Measurements from ENCODE around the gene ENTPD2. TPM values are rescaled to one million over a fixed set of nuclear protein-coding genes. Genes with fewer than 3 reads are reported as not detected.

The ENTPD2 gene
- total RNA-seq, 4 donors from 2014 or later = 0.22 to 0.49 TPM; not detected in 2

- peaks cover 19 to 35% of the 10 kb centered on the region in 2 donors for H3K4me1 ChIP-seq
- 72 to 85% methylated on average over 9 to 10 of the region's 10 CpGs for WGBS, 2 donors
- H3K36me3 ChIP-seq = no peaks in the 10 kb centered on the region
- no peak overlapping the region for H3K27ac ChIP-seq
- DNase-seq = no peak
- intact Hi-C loops (cut with DNase I) = no loop called here
- TF ChIP-seq POLR2A (IDR thresholded peaks at IDR 0.05) (no peak), CTCF (IDR thresholded peaks at IDR 0.05) (no peak)
- H3K27me3 ChIP-seq = no peaks in the 10 kb centered on the region
- no peaks in the 10 kb centered on the region for H3K9me3 ChIP-seq
- H3K4me3 ChIP-seq (replicated peaks in 1 of 3) = no peak overlapping the region
Measured at GRCh38 chr9:137000177-137000930, 53.5 kb downstream of the ENTPD2 start.

Small RNA genes within 50 kb of the gene (small RNA-seq; reads per million reads assigned to genes)
- gene RF00153 = not detected

Other genes starting within 250 kb of the ENTPD2 start
- 10 to 100 TPM; 59.8 to 84.0 (median 62.2) TPM for gene RABL6, start 246.1 kb downstream of the ENTPD2 start, total RNA-seq
- 1 to 10 TPM in 3 of 4 donors, under 1 TPM in 1; 0.83 to 4.7 (median 2.3) TPM for gene AJM1, start 211.6 kb downstream of the ENTPD2 start, total RNA-seq
- gene PHPT1, start 204.7 kb downstream of the ENTPD2 start, total RNA-seq = 100 to 1,000 TPM in 2 of 4 donors, 10 to 100 TPM in 2; 79.4 to 174 (median 115) TPM
- gene MAMDC4, start 201.7 kb downstream of the ENTPD2 start, total RNA-seq = 10 to 100 TPM in 2 of 4 donors, 1 to 10 TPM in 2; 4.1 to 20.4 (median 9.0) TPM
- 100 to 1,000 TPM; 339 to 591 (median 526) TPM for gene EDF1, start 187.8 kb downstream of the ENTPD2 start, total RNA-seq
- gene TRAF2, start 167.5 kb downstream of the ENTPD2 start, total RNA-seq = 10 to 100 TPM in 3 of 4 donors, 1 to 10 TPM in 1; 9.7 to 18.3 (median 15.4) TPM
- 100 to 1,000 TPM; 138 to 282 (median 203) TPM for gene FBXW5, start 109.3 kb downstream of the ENTPD2 start, total RNA-seq
- gene C8G, start 108.8 kb downstream of the ENTPD2 start, total RNA-seq = 1 to 10 TPM in 1 of 4 donors, not detected in 3; 1.8 TPM
- 10 to 100 TPM; 24.3 to 85.0 (median 54.0) TPM for gene LCN12, start 101.8 kb downstream of the ENTPD2 start, total RNA-seq
- 10 to 100 TPM in 3 of 4 donors, 1 to 10 TPM in 1; 5.0 to 39.5 (median 33.9) TPM for gene PTGDS, start 76.6 kb downstream of the ENTPD2 start, total RNA-seq
- gene LCNL1, start 71.1 kb downstream of the ENTPD2 start, total RNA-seq = under 1 TPM in 1 of 4 donors, not detected in 3; 0.54 TPM
- gene PAXX, start 61.6 kb downstream of the ENTPD2 start, total RNA-seq = 100 to 1,000 TPM in 1 of 4 donors, 10 to 100 TPM in 3; 29.8 to 109 (median 50.7) TPM
- gene CLIC3, start 57.5 kb downstream of the ENTPD2 start, total RNA-seq = 100 to 1,000 TPM in 3 of 4 donors, 10 to 100 TPM in 1; 97.7 to 301 (median 268) TPM
- 10 to 100 TPM; 36.8 to 59.7 (median 50.2) TPM for gene ABCA2, start 25.8 kb downstream of the ENTPD2 start, total RNA-seq
- not detected for gene FUT7, start 22.0 kb downstream of the ENTPD2 start, total RNA-seq
- gene NPDC1, start 7.9 kb downstream of the ENTPD2 start, total RNA-seq = 10 to 100 TPM; 23.3 to 65.9 (median 35.4) TPM
- 1 to 10 TPM in 1 of 4 donors, under 1 TPM in 3; 0.27 to 1.0 (median 0.72) TPM for gene SAPCD2, start 16.5 kb upstream of the ENTPD2 start, total RNA-seq
- 10 to 100 TPM in 2 of 4 donors, 1 to 10 TPM in 2; 9.3 to 15.7 (median 12.4) TPM for gene UAP1L1, start 23.5 kb upstream of the ENTPD2 start, total RNA-seq
- gene MAN1B1, start 32.9 kb upstream of the ENTPD2 start, total RNA-seq = 10 to 100 TPM; 48.2 to 73.8 (median 67.2) TPM
- 100 to 1,000 TPM; 120 to 209 (median 157) TPM for gene DPP7, start 60.7 kb upstream of the ENTPD2 start, total RNA-seq
- not detected for gene GRIN1, start 85.1 kb upstream of the ENTPD2 start, total RNA-seq
- not detected for gene LRRC26, start 116.0 kb upstream of the ENTPD2 start, total RNA-seq
- not detected for gene TMEM210, start 118.0 kb upstream of the ENTPD2 start, total RNA-seq
- 10 to 100 TPM; 25.6 to 34.1 (median 31.8) TPM for gene ANAPC2, start 134.5 kb upstream of the ENTPD2 start, total RNA-seq
- 10 to 100 TPM; 42.0 to 97.5 (median 62.8) TPM for gene SSNA1, start 134.6 kb upstream of the ENTPD2 start, total RNA-seq
- gene TPRN, start 146.7 kb upstream of the ENTPD2 start, total RNA-seq = 10 to 100 TPM in 2 of 4 donors, 1 to 10 TPM in 2; 6.5 to 13.5 (median 9.9) TPM
- 10 to 100 TPM; 29.7 to 47.3 (median 38.4) TPM for gene TMEM203, start 151.6 kb upstream of the ENTPD2 start, total RNA-seq
- 10 to 100 TPM in 3 of 4 donors, 1 to 10 TPM in 1; 9.0 to 16.6 (median 15.4) TPM for gene NDOR1, start 151.6 kb upstream of the ENTPD2 start, total RNA-seq
- 1 to 10 TPM; 2.3 to 4.5 (median 3.8) TPM for gene RNF208, start 168.2 kb upstream of the ENTPD2 start, total RNA-seq
- 1 to 10 TPM in 2 of 4 donors, under 1 TPM in 1, not detected in 1; 0.94 to 2.3 (median 1.3) TPM for gene CYSRT1, start 171.1 kb upstream of the ENTPD2 start, total RNA-seq
- gene RNF224, start 173.4 kb upstream of the ENTPD2 start, total RNA-seq = under 1 TPM in 2 of 4 donors, not detected in 2; 0.33 to 0.81 TPM
- gene SLC34A3, start 176.8 kb upstream of the ENTPD2 start, total RNA-seq = under 1 TPM in 1 of 4 donors, not detected in 3; 0.33 TPM
- 100 to 1,000 TPM; 181 to 757 (median 487) TPM for gene TUBB4B, start 187.2 kb upstream of the ENTPD2 start, total RNA-seq
- gene STPG3, start 197.2 kb upstream of the ENTPD2 start, total RNA-seq = not detected
- 10 to 100 TPM; 29.8 to 39.1 (median 32.4) TPM for gene NELFB, start 201.3 kb upstream of the ENTPD2 start, total RNA-seq
- 10 to 100 TPM; 10.8 to 14.7 (median 12.0) TPM for gene TOR4A, start 223.7 kb upstream of the ENTPD2 start, total RNA-seq
- gene NRARP, start 248.2 kb upstream of the ENTPD2 start, total RNA-seq = 10 to 100 TPM in 1 of 4 donors, 1 to 10 TPM in 3; 1.8 to 10.2 (median 6.8) TPM